HepG2 (cell line): ENCODE measurements around the gene PSMB10. TPM values are rescaled to one million over a fixed set of nuclear protein-coding genes. Genes with fewer than 3 reads are reported as not detected.

ENCODE experiments used
- AHR ChIP-seq: IDR thresholded peaks from 2 replicates; pipeline ENCODE4 v1.6.1; 2018; ENCODE audit warnings: missing genetic modification reagents, missing compliant biosample characterization
- GTF2F1 ChIP-seq: fragments of 150-350 bp; IDR thresholded peaks from 2 replicates; pipeline ENCODE4 v1.6.1; 2014; ENCODE audit warnings: low read length
- MTF1 ChIP-seq: sonication (generic); formaldehyde crosslinking; IDR thresholded peaks from 2 replicates; pipeline ENCODE4 v1.5.0; 2020; ENCODE audit warnings: missing genetic modification reagents
- NONO ChIP-seq, 2 experiments: fragments of 450-650 bp in 1 of 2; sonication (generic) in 1 of 2; formaldehyde crosslinking in 1 of 2; IDR thresholded peaks in 1 of 2; conservative IDR thresholded peaks in 1 of 2; 2 replicates each; pipeline versions ENCODE4 v1.6.1 to v1.8.0; 2017 to 2022; ENCODE audit warnings: mild to moderate bottlenecking in 1 of 2, missing genetic modification reagents in 1 of 2, moderate library complexity in 1 of 2
- PITX1 ChIP-seq: sonication (generic); formaldehyde crosslinking; IDR thresholded peaks from 2 replicates; pipeline ENCODE4 v1.5.1; 2020; ENCODE audit warnings: mild to moderate bottlenecking, missing genetic modification reagents
- ZFX ChIP-seq: sonication (generic); formaldehyde crosslinking; IDR thresholded peaks from 2 replicates; pipeline ENCODE4 v1.4.0; 2020; ENCODE audit warnings: mild to moderate bottlenecking, low read depth, missing genetic modification reagents, moderate library complexity
- ZMYM3 ChIP-seq: sonication (generic); formaldehyde crosslinking; IDR thresholded peaks from 2 replicates; pipeline ENCODE4 v1.5.1; 2020; ENCODE audit warnings: mild to moderate bottlenecking, missing genetic modification reagents
- ZNF251 ChIP-seq: sonication (generic); formaldehyde crosslinking; IDR thresholded peaks from 2 replicates; pipeline ENCODE4 v1.9.0; 2021; ENCODE audit warnings: mild to moderate bottlenecking, missing genetic modification reagents
- ZNF891 ChIP-seq: sonication (generic); formaldehyde crosslinking; IDR thresholded peaks from 2 replicates; pipeline ENCODE4 v1.5.0; 2020; ENCODE audit warnings: mild to moderate bottlenecking, missing genetic modification reagents
- polyA plus RNA-seq, 8 experiments: library from polyadenylated mRNA; depleted of rRNA in 3 of 8; stranded (reverse) in 7 of 8; unstranded in 1 of 8; fragments of >200 nt; fragmentation: Illumina TruSeq in 4 of 8; extraction: Trizol in 4 of 8; gene quantifications; 2 replicates each; pipeline versions ENCODE4 v1.2.1 to v1.2.3, GENCODE V29; 2011 to 2016; ENCODE audit warnings: low read depth in 4 of 8, missing spikeins in 1 of 8, mixed read lengths in 1 of 8; ENCODE audit not compliant: insufficient read depth in 1 of 8
- total RNA-seq, 5 experiments: library from RNA; depleted of rRNA; stranded (reverse); fragments of >200 nt; fragmentation: Illumina TruSeq; extraction: Trizol; gene quantifications; 2 replicates each; pipeline ENCODE4 v1.2.3, GENCODE V29; 2016; ENCODE audit warnings: low read depth in 1 of 5
- TF ChIP-seq, protein P1 (sequence below): sonication (generic); formaldehyde crosslinking; IDR thresholded peaks from 2 replicates; pipeline ENCODE4 v1.4.0; 2020; ENCODE audit warnings: missing genetic modification reagents, mild to moderate bottlenecking, borderline replicate concordance
- TF ChIP-seq, protein P2 (sequence below): sonication (generic); formaldehyde crosslinking; IDR thresholded peaks from 2 replicates; pipeline ENCODE4 v1.5.1; 2020; ENCODE audit warnings: missing genetic modification reagents, mild to moderate bottlenecking, borderline replicate concordance
- TF ChIP-seq, protein P3 (sequence below): sonication (generic); formaldehyde crosslinking; IDR thresholded peaks from 2 replicates; pipeline ENCODE4 v1.4.0; 2020; ENCODE audit warnings: missing genetic modification reagents
- TF ChIP-seq, protein P4 (sequence below): sonication (generic); formaldehyde crosslinking; conservative IDR thresholded peaks from 2 replicates; pipeline ENCODE4 v1.8.0; 2022; ENCODE audit warnings: mild to moderate bottlenecking, moderate library complexity, missing genetic modification reagents
- TF ChIP-seq, protein P5 (sequence below): sonication (generic); formaldehyde crosslinking; IDR thresholded peaks from 2 replicates; pipeline ENCODE4 v1.4.0; 2020; ENCODE audit warnings: missing genetic modification reagents, low read depth, mild to moderate bottlenecking, borderline replicate concordance

PSMB10 gene
- total and polyA plus RNA-seq, 2 of the 13 experiments (the other 11 are each of a cell fraction or from before 2014, with no cell fraction given), result 12.7 to 65.9 TPM

DNA sequence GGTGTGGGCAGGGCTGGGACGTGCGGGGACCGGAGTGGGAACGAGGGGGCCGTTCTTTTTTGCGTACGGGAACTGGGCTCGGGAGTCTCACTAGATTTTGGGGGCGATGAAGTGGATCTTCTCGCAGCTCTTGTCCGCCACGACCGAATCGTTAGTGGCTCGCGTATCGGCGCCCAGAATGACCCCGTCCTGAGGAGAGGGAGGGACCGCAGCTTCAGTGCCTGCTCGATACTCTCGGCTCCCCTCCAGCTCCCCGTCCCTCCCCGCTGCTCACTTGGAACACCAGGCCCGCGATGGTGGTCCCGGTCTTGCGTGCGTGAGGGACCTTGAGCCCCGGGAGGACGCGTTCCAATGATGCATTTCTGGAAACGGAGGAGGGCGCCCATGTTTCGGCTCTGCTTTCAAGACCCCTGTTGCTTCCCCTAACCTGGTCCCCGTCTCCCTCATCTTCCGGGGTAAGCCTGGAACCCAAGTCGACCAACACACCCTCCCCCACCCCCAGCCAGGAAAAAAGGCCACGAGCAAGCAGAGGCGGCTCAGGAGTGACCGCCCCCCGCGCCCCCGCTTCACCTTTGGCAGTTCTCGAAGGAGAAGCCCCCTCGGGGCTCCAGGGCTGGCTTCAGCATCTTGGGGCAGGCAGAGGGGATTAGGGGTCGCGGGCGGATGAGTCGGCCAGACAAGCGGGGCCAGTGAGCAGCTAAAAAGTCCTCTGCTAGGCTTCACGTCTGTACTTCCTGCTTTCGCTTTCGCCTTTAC lies at the start of gene PSMB10 (continued):
- TF ChIP-seq, protein P1, sequence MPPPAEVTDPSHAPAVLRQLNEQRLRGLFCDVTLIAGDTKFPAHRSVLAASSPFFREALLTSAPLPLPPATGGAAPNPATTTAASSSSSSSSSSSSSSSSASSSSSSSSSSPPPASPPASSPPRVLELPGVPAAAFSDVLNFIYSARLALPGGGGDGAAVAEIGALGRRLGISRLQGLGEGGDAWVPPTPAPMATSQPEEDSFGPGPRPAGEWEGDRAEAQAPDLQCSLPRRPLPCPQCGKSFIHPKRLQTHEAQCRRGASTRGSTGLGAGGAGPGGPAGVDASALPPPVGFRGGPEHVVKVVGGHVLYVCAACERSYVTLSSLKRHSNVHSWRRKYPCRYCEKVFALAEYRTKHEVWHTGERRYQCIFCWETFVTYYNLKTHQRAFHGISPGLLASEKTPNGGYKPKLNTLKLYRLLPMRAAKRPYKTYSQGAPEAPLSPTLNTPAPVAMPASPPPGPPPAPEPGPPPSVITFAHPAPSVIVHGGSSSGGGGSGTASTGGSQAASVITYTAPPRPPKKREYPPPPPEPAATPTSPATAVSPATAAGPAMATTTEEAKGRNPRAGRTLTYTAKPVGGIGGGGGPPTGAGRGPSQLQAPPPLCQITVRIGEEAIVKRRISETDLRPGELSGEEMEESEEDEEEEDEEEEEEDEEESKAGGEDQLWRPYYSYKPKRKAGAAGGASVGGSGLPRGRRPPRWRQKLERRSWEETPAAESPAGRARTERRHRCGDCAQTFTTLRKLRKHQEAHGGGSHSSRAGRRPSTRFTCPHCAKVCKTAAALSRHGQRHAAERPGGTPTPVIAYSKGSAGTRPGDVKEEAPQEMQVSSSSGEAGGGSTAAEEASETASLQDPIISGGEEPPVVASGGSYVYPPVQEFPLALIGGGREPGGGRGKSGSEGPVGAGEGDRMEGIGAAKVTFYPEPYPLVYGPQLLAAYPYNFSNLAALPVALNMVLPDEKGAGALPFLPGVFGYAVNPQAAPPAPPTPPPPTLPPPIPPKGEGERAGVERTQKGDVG (CRISPR knock-in tag), result no peak
- TF ChIP-seq NONO (IDR thresholded peaks at IDR 0.05), result no peak
- no peak; the same call in none of the 2 replicates for TF ChIP-seq NONO (CRISPR knock-in tag; conservative IDR thresholded peaks at IDR 0.05)
- TF ChIP-seq ZNF251 (CRISPR knock-in tag), result no peak
- TF ChIP-seq GTF2F1, result no peak; the same call in 1 of the 2 replicates
- TF ChIP-seq AHR (CRISPR knock-in tag), result no peak; the same call in 1 of the 2 replicates
- no peak for TF ChIP-seq ZMYM3 (CRISPR knock-in tag)
- TF ChIP-seq, protein P2, sequence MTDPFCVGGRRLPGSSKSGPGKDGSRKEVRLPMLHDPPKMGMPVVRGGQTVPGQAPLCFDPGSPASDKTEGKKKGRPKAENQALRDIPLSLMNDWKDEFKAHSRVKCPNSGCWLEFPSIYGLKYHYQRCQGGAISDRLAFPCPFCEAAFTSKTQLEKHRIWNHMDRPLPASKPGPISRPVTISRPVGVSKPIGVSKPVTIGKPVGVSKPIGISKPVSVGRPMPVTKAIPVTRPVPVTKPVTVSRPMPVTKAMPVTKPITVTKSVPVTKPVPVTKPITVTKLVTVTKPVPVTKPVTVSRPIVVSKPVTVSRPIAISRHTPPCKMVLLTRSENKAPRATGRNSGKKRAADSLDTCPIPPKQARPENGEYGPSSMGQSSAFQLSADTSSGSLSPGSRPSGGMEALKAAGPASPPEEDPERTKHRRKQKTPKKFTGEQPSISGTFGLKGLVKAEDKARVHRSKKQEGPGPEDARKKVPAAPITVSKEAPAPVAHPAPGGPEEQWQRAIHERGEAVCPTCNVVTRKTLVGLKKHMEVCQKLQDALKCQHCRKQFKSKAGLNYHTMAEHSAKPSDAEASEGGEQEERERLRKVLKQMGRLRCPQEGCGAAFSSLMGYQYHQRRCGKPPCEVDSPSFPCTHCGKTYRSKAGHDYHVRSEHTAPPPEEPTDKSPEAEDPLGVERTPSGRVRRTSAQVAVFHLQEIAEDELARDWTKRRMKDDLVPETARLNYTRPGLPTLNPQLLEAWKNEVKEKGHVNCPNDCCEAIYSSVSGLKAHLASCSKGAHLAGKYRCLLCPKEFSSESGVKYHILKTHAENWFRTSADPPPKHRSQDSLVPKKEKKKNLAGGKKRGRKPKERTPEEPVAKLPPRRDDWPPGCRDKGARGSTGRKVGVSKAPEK (CRISPR knock-in tag), result no peak; the same call in 1 of the 2 replicates
- 0 out of 2 replicates have a peak, but pooled peaks have one; percentile 10 for TF ChIP-seq MTF1 (CRISPR knock-in tag)
- TF ChIP-seq, protein P3, sequence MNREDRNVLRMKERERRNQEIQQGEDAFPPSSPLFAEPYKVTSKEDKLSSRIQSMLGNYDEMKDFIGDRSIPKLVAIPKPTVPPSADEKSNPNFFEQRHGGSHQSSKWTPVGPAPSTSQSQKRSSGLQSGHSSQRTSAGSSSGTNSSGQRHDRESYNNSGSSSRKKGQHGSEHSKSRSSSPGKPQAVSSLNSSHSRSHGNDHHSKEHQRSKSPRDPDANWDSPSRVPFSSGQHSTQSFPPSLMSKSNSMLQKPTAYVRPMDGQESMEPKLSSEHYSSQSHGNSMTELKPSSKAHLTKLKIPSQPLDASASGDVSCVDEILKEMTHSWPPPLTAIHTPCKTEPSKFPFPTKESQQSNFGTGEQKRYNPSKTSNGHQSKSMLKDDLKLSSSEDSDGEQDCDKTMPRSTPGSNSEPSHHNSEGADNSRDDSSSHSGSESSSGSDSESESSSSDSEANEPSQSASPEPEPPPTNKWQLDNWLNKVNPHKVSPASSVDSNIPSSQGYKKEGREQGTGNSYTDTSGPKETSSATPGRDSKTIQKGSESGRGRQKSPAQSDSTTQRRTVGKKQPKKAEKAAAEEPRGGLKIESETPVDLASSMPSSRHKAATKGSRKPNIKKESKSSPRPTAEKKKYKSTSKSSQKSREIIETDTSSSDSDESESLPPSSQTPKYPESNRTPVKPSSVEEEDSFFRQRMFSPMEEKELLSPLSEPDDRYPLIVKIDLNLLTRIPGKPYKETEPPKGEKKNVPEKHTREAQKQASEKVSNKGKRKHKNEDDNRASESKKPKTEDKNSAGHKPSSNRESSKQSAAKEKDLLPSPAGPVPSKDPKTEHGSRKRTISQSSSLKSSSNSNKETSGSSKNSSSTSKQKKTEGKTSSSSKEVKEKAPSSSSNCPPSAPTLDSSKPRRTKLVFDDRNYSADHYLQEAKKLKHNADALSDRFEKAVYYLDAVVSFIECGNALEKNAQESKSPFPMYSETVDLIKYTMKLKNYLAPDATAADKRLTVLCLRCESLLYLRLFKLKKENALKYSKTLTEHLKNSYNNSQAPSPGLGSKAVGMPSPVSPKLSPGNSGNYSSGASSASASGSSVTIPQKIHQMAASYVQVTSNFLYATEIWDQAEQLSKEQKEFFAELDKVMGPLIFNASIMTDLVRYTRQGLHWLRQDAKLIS (CRISPR knock-in tag), result no peak
- no peak for TF ChIP-seq PITX1 (CRISPR knock-in tag)
- TF ChIP-seq, protein P4, sequence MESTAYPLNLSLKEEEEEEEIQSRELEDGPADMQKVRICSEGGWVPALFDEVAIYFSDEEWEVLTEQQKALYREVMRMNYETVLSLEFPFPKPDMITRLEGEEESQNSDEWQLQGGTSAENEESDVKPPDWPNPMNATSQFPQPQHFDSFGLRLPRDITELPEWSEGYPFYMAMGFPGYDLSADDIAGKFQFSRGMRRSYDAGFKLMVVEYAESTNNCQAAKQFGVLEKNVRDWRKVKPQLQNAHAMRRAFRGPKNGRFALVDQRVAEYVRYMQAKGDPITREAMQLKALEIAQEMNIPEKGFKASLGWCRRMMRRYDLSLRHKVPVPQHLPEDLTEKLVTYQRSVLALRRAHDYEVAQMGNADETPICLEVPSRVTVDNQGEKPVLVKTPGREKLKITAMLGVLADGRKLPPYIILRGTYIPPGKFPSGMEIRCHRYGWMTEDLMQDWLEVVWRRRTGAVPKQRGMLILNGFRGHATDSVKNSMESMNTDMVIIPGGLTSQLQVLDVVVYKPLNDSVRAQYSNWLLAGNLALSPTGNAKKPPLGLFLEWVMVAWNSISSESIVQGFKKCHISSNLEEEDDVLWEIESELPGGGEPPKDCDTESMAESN, result no peak
- TF ChIP-seq, protein P5, sequence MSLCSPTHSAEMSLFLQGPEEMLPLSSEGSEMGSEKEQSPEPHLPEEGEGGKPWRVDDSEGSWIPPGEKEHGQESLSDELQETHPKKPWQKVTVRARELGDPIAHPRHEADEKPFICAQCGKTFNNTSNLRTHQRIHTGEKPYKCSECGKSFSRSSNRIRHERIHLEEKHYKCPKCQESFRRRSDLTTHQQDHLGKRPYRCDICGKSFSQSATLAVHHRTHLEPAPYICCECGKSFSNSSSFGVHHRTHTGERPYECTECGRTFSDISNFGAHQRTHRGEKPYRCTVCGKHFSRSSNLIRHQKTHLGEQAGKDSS, result no peak
- 0 out of 2 replicates have a peak, but pooled peaks have one; percentile 13 for TF ChIP-seq ZFX
- 0 out of 2 replicates have a peak, but pooled peaks have one; percentile 26 for TF ChIP-seq ZNF891 (CRISPR knock-in tag)
